Transverse colon (tissue), 4 donors: ENCODE results near the gene SMARCD2.

Source experiments
- POLR2AphosphoS5 ChIP-seq, 3 donors: sonication (generic); formaldehyde crosslinking; IDR thresholded peaks; one replicate each; pipeline ENCODE4 v1.6.1; 2016; ENCODE audit warnings: antibody characterized with exemption in 3 of 3
- TF ChIP-seq, protein P1 (sequence below), 5 experiments: fragments of 200-600 bp in 3 of 5; fragments of 450-650 bp in 2 of 5; sonication (generic) in 3 of 5; IDR thresholded peaks; 1 replicate in 2 of 5; 2 replicates in 3 of 5; pipeline ENCODE4 v1.5.1; 2016 to 2017; ENCODE audit warnings: antibody characterized with exemption in 5 of 5, inconsistent platforms in 3 of 5, mild to moderate bottlenecking in 2 of 5, moderate library complexity in 1 of 5

GRCh38 chr17:63824362-63824761 lies 18.1 kb downstream of the SMARCD2 start:
- TF ChIP-seq, protein P1, sequence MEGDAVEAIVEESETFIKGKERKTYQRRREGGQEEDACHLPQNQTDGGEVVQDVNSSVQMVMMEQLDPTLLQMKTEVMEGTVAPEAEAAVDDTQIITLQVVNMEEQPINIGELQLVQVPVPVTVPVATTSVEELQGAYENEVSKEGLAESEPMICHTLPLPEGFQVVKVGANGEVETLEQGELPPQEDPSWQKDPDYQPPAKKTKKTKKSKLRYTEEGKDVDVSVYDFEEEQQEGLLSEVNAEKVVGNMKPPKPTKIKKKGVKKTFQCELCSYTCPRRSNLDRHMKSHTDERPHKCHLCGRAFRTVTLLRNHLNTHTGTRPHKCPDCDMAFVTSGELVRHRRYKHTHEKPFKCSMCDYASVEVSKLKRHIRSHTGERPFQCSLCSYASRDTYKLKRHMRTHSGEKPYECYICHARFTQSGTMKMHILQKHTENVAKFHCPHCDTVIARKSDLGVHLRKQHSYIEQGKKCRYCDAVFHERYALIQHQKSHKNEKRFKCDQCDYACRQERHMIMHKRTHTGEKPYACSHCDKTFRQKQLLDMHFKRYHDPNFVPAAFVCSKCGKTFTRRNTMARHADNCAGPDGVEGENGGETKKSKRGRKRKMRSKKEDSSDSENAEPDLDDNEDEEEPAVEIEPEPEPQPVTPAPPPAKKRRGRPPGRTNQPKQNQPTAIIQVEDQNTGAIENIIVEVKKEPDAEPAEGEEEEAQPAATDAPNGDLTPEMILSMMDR (IDR thresholded peaks at IDR 0.05), result no peak
- no peak for TF ChIP-seq POLR2AphosphoS5 (IDR thresholded peaks at IDR 0.05)
